Stimulated activated CD4-positive, alpha-beta T cell treated with anti-CD3 and anti-CD28 coated beads, TNF-alpha, amount 100 ng/mL, for 48 hours (primary cell): Measurements from ENCODE around the gene ZYX.
A peak's percentile ranks its signal among the peaks of the same experiment; 100 is the strongest.

ENCODE experiments used
- DNase-seq, 3 donors: peaks; one replicate each; pipeline ENCODE4 v3.0.0-alpha.2; 2020; ENCODE audit warnings: low read depth in 3 of 3

Gene ZYX

DNA sequence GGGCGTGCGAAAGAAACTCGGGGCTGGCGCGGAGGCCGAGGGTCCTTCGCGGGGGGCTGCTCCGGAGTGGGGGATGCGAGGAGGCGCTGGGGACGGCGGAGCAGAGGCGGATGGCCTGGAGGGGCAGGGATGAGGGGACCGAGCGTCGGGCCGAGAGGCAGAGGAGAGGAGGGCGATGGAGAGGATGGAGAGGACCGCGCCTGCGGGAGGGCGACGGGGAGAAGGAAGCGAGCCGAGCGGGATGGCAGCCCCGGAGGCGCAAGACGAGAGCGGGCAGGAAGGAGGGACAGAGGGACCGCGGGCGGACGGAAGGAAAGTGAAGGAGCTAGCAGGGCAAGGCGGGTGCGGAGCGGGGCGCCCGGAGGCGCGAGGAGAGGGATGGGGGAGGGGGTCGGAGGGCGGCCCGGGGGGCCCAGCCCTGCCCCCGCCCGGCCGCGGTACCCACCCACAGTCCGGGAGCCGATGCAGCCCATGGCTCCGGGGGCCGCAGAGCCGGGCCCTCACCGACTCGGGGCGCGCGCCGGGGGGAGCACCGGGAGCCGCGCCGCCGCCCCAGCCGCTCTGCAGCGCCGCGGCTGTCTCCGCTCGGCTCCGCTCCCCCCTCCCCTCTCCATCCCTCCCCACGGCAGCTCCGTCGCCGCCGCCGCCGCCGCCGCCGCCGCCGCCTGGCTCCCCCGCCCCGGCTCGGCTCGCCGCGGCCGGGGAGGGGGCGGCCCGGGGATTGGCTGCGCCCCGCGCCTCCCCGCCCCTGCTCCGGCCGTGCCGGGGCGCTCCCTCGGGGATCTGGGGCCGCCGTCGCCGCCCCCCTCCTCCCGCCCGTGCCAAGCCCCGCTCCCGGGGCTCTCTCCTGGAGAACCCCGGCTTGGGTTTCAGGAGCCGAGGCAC is 18.8 kb upstream of the ZYX start, which contains the start of gene FAM131B:
Gene FAM131B, minus strand, starts transcription at position 583 of the 885 bp plus-strand sequence. Its CDS starts 110 bp downstream, at position 473.
- peak in 1 of 3 donors; percentile 28 for DNase-seq

DNA sequence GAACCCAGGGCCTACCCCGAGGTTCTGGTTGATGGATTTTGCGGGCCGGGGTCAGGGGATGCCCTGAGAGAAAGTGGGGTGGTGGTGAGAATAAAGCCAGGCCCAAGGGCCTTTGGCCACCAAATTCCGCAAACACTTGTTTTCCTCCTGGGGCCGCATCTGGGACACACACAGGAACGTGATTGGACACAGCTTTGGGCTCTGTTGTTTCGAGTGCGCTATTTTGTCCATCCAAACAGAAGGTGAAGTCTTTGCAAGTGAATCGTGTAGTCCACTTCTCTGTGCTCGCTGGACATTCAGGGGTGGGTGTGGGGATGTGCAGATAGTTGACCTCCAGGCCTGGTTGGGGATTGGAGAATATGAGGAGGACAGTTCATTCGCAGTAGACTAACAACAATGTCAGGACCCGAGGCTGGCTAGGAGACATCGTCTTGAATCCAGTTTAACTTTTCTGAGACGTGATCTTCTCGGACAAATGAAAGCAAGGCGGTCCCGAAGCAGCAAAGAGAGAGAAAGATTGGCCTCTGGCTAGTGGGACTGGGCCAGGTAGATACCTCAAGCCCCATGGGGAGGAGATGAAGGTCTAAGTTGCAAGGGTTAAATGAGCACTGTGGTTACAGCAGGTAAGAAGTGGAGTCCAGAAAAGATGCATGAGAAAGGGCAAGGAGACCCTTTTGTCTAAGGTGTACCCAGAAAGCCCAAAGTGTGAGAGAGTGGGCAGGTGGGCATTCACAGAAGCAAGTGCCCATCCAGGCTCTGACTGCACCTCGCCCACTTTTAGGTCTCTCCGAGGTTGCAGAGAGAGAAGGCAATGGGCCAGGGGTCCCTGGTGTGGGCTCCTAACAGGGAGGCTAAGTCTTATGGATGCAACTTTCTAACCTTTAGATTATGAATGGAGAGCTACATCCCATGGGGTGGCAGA is 17.9 kb upstream of the ZYX start:
- no peak for DNase-seq

DNA sequence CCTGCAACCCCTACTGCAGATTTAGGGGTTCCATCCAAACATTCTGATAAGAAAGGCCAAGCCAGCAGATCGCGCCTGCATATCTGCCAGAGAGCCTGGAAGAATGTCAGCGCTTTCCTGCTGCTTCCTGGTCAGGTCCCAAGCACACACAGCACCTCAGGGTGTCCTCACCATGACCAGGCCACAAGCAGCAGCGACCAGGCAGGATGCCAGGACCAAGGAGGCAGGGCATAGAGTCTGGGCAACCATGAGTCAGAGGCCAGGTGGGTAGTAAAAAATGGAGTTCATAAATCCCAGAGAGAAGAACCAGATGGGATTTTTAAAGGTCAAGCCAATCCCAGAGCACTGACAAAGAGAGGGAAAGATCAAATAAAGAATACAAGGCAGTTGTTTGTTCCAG is 13.2 kb upstream of the ZYX start:
- no peak for DNase-seq

DNA sequence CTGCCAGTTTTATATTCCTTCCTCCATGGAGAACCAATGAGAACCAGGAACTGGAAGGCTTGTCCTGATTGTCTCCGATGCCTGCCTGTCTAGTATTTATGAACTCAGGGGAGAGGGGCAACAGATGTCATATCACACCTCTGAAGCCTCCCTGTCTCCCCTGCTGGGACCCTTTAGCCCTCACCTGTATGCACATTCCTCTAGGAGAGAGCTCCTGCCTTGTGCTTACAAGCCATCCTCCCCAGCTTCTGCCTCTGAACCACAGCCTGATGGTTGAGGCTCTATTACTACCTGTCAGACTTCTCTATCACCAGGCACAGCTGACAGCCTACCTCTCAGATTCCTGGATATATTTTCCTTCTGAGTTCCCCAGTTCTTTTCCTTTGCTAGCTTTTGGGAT is 12.8 kb upstream of the ZYX start:
- DNase-seq = no peak

DNA sequence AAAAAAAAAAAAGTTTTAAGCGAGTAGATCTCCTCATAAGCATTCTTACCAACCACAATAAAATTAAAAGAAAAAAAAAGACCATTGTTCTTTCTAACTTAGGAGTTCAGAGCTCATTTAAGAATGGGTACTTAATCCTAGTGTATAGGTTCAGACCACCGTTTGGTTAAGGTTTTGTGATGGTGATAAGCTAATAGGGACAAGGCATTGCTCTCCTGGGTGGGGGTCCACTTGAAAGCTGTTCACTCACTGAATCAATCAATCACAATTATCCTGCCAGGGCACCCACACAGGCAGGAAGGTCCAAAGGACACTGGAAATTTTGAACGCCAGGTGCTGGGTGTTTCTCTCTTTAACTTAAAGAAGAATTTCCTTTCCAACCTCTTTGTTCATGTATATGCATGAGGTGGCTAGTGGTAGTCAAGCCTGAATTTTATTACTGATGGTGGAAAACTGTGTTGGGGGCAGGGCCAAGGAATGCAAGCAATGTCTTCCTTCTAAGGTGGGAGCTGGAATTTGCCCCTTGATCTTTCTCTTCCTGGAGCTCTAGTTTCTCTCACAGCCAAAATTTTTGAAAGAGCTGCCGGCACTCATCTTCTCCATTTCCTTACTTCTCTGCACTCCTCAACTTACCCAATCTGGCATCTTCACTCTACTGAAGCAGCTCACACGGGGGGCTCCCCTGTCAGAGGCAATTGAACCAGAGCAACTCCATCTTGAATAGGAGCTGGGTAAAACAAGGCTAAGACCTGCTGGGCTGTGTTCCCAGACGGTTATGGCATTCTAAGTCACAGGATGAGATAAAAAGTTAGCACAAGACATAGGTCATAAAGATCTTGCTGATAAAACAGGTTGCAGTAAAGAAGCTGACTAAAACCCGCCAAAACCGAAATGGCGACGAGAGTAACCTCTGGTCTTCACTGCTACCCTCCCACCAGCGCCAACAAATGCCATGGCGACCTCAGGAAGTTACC is 11.2 kb upstream of the ZYX start:
- no peak for DNase-seq

DNA sequence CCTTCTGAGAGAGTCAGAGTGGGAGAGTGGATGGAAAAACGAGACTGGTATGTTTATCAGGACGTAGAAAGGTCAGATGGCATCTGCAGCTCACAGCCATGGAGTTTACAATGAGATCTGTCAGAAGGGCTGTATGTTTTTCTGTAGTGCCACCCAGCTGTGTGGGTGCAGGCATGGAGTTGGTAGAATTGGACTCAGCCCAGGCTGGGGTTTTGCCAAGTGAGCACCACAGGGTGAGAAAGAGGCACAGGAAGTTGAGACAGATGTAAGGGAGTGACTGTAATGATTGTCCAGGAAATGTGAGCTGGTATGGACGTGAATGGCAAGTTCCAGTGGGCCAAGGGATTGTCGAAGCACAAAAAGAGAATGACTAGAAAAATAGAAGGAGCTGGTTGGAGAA is 9.1 kb upstream of the ZYX start:
- DNase-seq = peak in 2 of 3 donors; percentile 29 to 34

DNA sequence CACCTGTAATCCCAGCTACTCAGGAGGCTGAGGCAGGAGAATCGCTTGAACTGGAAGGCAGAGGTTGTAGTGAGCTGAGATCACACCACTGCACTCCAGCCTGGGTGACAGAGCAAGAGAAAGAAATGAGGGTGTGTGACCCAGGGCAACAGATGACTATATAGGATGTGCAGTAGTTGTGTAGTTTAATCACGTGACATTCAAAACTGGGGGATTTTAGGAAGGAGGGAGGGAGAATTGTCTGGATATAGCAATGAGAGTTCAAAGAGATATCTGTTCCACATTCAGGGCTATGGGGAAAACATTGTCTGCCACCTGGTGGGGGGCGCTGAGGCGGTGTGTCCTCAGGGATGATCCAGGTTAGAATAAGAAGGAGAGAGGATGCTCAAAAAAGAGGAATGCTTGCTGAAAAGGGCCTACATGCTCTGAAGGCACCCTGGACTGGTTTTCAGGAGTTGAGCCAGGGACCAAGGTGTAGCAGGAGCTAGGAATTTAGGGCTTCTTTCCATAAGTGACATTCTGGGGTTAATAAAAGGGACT is 7.8 kb upstream of the ZYX start:
- DNase-seq = no peak

DNA sequence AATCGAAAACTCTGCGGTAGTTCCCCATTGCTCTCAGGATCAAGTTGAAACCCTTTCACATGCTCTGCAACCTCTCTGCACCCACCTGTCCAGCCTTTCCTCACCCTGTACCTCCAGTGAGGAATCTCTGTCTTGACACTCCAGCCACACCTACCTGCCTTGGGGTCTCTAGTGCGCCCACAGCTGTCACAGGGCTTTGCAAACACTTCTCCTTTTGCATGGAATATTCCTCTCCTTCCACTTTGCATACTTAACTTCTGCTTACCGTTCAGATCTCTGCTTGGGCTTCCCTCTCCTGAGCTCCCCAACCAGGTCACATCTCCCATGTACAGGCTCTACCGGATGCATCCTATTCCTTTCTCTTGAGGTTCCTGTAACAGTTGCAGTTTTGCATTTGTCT is 6.6 kb upstream of the ZYX start:
- DNase-seq = no peak

DNA sequence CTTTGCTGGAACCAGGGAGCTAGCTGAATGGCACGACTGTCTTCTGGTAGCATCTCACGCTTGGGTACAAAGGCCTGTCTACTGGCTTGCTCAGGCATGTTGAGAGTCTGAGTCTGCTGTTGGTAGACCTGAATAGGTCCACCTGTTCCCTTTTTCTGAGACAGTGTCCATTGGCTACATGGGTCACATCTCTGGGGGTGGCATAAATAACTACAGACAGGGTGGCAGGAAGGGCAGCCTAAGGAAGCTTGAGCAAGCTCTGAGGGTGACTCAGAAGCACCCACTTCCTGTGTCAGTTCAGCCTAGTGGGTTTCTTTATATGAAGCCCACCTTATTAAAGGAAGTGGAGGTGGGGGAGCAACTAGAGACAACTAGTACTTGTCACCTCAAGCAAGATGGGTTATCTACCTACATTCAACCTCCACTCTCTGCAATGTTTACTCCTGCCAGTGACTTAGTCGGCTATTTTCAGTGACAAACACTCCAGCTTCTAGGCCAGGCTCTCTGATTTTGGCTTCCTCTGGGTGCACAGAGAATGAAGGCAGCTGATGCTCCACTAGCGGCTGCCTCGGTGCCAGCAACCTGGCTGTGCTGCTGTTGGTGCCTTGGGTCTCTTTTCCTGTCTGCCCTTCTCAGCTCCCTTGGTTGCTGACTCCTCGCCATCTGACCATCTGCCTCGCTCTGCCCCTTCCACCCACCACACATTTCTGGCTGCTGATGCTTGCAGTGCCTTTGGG is 5.7 kb upstream of the ZYX start:
- no peak for DNase-seq

DNA sequence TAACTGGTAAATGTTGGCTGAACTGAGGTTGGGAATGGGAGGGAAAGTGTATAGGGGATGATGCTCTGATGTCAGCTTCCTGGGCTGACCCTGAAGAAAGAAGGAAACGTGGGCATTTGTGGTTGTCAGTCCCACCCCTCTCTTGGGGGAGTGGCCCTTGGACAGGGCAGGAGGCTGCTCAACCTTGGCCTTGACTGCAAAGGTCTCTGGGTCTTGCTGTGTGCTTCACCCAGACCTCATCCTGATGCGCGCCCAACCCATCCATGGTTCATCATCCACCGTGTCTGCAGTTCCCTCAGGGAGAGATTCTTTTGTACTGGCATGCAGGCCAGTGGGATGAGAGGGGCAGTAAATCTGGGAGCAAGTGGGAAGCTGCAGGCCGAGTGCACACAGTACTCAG is 4.7 kb upstream of the ZYX start:
- no peak for DNase-seq

DNA sequence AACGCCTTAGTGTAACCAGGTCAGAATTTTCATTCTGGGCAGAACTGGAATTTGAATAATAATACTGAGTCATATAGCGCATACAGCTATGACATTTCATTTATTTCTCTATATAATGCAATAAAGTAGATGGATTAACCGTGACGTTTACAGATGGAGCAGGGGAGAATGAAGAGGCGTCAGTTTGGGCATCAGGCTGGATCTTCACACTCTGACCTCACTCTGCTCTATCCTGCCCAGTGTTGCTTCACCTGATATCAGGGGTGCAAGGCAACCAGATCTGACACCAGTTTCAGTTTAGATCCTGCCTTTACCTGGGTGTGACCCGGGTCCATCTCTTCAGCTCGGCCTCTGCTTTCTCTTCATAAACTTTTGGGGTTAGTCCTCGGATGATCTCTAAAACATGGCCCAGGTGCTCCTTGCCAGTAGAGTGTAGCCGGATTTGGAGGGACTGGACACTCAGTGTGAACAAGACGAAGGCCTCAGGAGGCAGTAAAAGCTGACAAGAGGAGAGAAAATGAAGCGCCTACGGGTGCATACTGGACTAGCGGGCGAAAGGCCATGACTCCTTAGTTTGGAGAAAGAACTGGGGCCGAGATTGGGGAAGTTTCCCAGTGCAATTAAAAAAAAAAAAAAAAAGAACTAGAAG is 1.4 kb upstream of the ZYX start:
- DNase-seq = no peak

DNA sequence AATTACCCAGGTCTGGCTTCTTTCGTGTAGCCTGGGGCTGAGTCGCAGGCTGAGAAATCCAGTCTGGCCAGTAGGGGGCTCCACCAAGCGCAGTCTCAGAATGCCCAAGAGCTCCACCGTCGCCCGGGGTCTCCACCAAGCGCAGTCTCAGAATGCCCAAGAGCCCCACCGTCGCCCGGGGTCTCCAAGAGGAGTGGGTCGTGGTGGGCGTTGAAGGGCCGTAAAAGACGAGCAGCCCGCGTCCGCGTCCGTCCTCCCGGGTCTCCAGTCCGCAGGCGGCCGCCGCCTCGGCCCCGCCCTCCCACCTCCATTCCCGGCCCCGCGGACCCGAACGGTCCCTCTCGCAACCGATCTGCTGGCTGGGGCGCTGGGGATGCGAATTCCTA is 892 bp upstream of the ZYX start:
- peak; percentile 73 to 85 (median 74) for DNase-seq

DNA sequence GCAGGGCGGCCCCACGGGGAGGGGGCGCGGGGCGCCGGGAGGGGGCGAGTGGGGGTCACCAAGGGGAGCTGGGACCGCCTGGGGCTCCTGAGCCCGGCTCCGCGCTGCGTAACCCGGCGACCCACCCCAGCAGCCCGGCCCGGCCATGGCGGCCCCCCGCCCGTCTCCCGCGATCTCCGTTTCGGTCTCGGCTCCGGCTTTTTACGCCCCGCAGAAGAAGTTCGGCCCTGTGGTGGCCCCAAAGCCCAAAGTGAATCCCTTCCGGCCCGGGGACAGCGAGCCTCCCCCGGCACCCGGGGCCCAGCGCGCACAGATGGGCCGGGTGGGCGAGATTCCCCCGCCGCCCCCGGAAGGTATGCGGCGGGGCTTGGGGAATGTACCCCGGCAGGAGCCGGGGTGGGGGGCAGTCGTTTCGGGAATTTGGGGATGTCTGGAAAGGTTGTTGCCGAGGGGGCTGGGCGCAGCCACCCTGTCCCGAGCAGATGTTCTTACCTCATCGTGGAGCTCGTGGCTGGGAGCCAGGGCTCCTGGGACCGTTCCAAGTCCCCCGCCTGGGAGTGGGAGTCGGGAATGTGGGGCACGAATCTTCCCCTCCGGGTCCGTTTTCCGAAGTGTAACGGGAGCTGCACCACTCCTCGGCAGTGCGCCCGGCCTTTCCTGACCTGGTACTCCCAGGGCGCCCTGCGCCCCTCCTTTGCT is 431 bp downstream of the ZYX start:
- DNase-seq = peak in 1 of 3 donors; percentile 24

DNA sequence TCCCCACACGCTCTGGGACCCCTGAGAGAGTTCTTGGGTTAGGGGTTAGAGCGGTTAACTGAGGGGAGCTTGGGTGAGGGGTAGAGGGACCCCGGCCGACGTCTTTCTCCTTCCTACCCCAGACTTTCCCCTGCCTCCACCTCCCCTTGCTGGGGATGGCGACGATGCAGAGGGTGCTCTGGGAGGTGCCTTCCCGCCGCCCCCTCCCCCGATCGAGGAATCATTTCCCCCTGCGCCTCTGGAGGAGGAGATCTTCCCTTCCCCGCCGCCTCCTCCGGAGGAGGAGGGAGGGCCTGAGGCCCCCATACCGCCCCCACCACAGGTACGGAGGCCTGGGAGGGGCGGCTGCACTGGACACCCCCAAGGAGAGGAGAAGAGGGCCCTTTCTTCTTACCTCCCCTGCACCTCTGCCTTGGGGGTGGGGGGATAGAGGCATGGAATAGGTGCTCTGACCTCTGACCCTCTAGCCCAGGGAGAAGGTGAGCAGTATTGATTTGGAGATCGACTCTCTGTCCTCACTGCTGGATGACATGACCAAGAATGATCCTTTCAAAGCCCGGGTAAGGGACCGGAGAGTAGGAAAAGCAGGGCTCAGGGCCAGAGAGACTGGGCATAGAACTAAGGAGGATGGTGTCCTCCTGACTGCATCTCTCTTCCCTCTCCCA is 1.1 kb downstream of the ZYX start:
- DNase-seq = no peak

DNA sequence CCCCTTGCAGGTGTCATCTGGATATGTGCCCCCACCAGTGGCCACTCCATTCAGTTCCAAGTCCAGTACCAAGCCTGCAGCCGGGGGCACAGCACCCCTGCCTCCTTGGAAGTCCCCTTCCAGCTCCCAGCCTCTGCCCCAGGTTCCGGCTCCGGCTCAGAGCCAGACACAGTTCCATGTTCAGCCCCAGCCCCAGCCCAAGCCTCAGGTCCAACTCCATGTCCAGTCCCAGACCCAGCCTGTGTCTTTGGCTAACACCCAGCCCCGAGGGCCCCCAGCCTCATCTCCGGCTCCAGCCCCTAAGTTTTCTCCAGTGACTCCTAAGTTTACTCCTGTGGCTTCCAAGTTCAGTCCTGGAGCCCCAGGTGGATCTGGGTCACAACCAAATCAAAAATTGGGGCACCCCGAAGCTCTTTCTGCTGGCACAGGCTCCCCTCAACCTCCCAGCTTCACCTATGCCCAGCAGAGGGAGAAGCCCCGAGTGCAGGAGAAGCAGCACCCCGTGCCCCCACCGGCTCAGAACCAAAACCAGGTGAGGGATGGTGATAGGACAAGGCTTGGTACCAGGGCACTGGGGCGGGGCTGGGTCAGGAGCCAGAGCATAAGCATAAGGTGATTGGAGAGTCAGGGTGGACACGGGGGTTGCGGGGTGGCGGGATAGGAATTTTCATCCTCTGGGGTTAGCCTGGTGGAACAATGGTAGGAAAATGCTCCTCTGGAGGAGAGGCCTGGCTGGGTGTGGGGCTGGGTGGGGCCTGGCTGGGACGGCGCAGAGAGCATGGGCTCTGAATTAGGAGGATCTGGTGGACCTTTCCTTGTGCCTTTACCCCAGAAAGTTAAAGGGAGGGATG is 1.9 kb downstream of the ZYX start:
- no peak for DNase-seq

DNA sequence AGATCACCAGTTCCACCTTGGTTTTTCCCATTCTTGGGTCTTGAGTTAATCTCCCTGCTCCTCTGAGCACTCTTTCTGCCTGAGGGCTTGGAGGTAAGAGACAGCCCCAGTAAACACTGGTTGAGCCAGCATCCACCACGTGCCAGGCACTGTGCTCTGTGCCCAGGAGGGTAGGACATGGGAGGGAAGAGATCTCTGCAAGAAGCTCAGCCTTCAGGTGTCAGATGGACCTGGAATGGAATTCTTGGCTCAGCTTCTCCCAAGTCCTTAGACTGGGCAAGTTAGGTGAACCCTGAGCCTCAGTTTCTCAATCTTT is 2.5 kb downstream of the ZYX start:
- DNase-seq = no peak

DNA sequence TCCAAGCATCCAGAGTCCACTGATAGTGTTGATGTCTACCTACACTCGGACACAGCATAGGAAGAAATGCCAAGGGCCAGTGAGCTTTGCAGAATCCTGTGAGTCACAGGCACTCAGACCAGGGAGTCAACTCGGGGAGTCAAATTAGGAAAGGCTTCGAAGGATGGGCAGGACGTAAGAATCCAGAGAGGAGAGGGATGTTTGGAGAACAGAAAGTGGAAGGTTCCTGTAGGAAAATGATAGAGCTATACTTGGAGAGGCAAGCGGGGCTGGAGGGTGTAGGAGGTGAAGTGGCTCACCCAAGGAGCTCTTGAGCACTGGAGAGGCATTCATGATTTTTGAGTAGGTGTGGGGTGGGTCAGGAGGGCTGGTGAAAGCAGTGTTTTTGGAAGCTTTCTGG is 3.0 kb downstream of the ZYX start:
- DNase-seq = no peak
